Measurements from ENCODE around the gene NLK. TPM values are rescaled to one million over a fixed set of nuclear protein-coding genes. Genes with fewer than 3 reads are reported as not detected.

The NLK gene
- total and polyA plus RNA-seq, 4 donors: 7.1 to 27.0 (median 12.1) TPM

DNA sequence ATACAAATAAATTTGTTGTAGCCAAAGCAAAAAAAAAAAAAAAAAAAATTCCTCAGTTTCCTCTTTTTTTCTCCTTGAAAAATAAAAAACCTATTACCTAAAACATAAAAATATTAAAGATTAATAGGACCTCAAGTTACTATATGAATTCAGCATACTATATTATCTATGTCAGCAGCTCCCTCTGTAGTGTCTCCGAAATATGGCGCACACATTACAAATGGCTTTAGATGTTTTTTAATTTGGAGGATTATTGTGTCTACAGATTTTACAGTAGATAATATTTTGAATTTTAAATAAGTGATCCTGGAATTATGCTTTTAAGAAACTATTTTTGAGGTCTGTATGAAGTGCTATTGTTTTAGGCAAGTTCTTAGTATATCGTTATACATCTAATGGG, 94.4 kb downstream of the NLK start:
- Histone ChIP-seq H3K9ac (ENCODE audit: insufficient read depth in 1 of 2, low read length in 2 of 2) (no peak overlapping the region), H3K9me3 (ENCODE audit: control insufficient read depth in 4 of 4, insufficient read depth in 3 of 4, low read length in 3 of 4) (no peaks in the 10 kb centered on the region), H3K27ac (ENCODE audit: low read depth in 1 of 2, low read length in 1 of 2) (no peak overlapping the region), H3K36me3 (ENCODE audit: control insufficient read depth in 4 of 4, insufficient read depth in 4 of 4, low read length in 4 of 4) (peaks cover 0 to 10% (median 5%) of the 10 kb centered on the region in 4 donors), H3K4me1 (ENCODE audit: control insufficient read depth in 5 of 5, insufficient read depth in 5 of 5, low read length in 5 of 5) (no peaks in the 10 kb centered on the region), H3K27me3 (ENCODE audit: control insufficient read depth in 3 of 3, insufficient read depth in 3 of 3, low read length in 2 of 3) (no peaks in the 10 kb centered on the region), H3K4me3 (no peak overlapping the region)
- 95 to 99% methylated on average over 3 of the region's 3 CpGs for WGBS, 2 donors
- ATAC-seq (ENCODE audit: insufficient read depth, low FRiP score): no peak
- TF ChIP-seq, protein P1, sequence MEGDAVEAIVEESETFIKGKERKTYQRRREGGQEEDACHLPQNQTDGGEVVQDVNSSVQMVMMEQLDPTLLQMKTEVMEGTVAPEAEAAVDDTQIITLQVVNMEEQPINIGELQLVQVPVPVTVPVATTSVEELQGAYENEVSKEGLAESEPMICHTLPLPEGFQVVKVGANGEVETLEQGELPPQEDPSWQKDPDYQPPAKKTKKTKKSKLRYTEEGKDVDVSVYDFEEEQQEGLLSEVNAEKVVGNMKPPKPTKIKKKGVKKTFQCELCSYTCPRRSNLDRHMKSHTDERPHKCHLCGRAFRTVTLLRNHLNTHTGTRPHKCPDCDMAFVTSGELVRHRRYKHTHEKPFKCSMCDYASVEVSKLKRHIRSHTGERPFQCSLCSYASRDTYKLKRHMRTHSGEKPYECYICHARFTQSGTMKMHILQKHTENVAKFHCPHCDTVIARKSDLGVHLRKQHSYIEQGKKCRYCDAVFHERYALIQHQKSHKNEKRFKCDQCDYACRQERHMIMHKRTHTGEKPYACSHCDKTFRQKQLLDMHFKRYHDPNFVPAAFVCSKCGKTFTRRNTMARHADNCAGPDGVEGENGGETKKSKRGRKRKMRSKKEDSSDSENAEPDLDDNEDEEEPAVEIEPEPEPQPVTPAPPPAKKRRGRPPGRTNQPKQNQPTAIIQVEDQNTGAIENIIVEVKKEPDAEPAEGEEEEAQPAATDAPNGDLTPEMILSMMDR (IDR thresholded peaks at IDR 0.05; ENCODE audit: control extremely low read depth, extremely low read depth): no peak
- no peak for DNase-seq

DNA sequence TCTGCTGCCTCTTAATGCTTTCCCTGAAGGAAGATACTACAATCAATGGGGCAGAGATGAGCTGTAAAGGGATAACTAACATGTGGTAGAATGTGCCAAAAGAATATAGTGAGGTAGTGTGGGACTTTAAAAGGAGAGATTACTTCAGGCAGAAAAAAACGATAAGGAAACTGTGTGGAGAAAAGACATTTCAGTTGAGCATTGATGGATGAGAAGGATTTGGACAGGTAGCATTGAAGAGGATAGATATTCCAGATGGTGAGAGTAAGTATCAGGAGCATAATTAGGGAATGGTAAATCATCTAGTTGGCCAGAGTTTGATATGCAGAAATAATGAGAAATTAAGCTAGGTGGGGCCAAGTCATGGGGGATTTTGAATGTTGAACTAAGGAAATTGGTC, 97.3 kb downstream of the NLK start:
- 79 to 95% methylated on average over 1 of the region's 1 CpG for WGBS, 2 donors
- Histone ChIP-seq H3K36me3 (ENCODE audit: control insufficient read depth in 4 of 4, insufficient read depth in 4 of 4, low read length in 4 of 4) (peaks cover 0 to 2% (median under 1%) of the 10 kb centered on the region in 4 donors), H3K9me3 (ENCODE audit: control insufficient read depth in 4 of 4, insufficient read depth in 3 of 4, low read length in 3 of 4) (no peaks in the 10 kb centered on the region), H3K9ac (ENCODE audit: insufficient read depth in 1 of 2, low read length in 2 of 2) (no peak overlapping the region), H3K4me1 (ENCODE audit: control insufficient read depth in 5 of 5, insufficient read depth in 5 of 5, low read length in 5 of 5) (no peaks in the 10 kb centered on the region), H3K27ac (ENCODE audit: low read depth in 1 of 2, low read length in 1 of 2) (no peak overlapping the region), H3K27me3 (ENCODE audit: control insufficient read depth in 3 of 3, insufficient read depth in 3 of 3, low read length in 2 of 3) (no peaks in the 10 kb centered on the region), H3K4me3 (no peak overlapping the region)
- no peak for ATAC-seq (ENCODE audit: insufficient read depth, low FRiP score)
- no peak for DNase-seq
- TF ChIP-seq, protein P1 (IDR thresholded peaks at IDR 0.05; ENCODE audit: control extremely low read depth, extremely low read depth): no peak

DNA sequence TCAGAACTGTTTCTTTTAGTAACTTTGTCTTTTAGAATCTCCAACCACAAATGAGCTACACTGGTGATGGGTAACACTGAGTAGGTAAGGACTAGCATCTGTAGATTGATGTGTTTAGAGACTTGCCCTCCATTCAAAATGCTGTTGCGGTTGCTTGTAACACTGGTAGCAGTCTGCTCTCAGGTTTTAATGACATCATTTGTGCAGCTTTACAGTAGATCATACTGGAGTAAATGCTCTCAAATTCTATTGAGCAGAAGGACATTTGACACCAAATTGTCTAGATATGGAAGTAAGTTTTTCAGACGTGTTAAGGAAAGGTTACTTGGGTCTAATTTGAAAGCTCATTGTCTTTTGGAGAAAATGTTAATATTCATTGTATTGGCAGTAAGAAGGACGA, 98.8 kb downstream of the NLK start:
- no peaks in the 10 kb centered on the region for H3K4me1 ChIP-seq (ENCODE audit: control insufficient read depth in 5 of 5, insufficient read depth in 5 of 5, low read length in 5 of 5)
- no peaks in the 10 kb centered on the region for H3K27me3 ChIP-seq (ENCODE audit: control insufficient read depth in 3 of 3, insufficient read depth in 3 of 3, low read length in 2 of 3)
- no peak for ATAC-seq (ENCODE audit: insufficient read depth, low FRiP score)
- TF ChIP-seq, protein P1 (IDR thresholded peaks at IDR 0.05; ENCODE audit: control extremely low read depth, extremely low read depth): no peak
- H3K4me3 ChIP-seq: no peak overlapping the region
- H3K9me3 ChIP-seq (ENCODE audit: control insufficient read depth in 4 of 4, insufficient read depth in 3 of 4, low read length in 3 of 4): no peaks in the 10 kb centered on the region
- peaks cover 0 to 2% (median under 1%) of the 10 kb centered on the region in 4 donors for H3K36me3 ChIP-seq (ENCODE audit: control insufficient read depth in 4 of 4, insufficient read depth in 4 of 4, low read length in 4 of 4)
- no peak overlapping the region for H3K27ac ChIP-seq (ENCODE audit: low read depth in 1 of 2, low read length in 1 of 2)
- no peak overlapping the region for H3K9ac ChIP-seq (ENCODE audit: insufficient read depth in 1 of 2, low read length in 2 of 2)
- WGBS, 2 donors: 91 to 98% methylated on average over 3 of the region's 3 CpGs
- DNase-seq: no peak

DNA sequence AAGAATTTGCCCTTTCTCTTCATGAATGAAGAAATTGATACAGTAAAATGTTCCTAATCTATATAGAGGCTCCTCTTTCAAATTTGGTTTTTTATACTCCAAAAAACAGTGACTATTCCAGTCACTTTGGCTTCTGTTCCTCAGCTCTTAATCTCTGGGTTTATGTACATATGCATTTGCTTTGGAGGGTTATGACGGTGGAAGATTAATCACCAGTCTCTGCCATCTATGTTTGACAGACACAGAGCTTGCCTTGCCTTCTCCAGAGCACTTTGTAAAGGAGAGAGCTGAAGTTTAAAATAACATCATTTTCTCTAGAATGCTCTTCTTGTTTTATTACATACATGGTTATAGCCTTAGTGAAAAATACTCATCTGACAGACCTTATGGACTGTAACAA, 99.3 kb downstream of the NLK start:
- H3K9ac ChIP-seq (ENCODE audit: insufficient read depth in 1 of 2, low read length in 2 of 2): no peak overlapping the region
- TF ChIP-seq, protein P1 (IDR thresholded peaks at IDR 0.05; ENCODE audit: control extremely low read depth, extremely low read depth): no peak

More for the DNA sequence above, 99.3 kb downstream of the NLK start:
- H3K4me3 ChIP-seq: no peak overlapping the region
- H3K27me3 ChIP-seq (ENCODE audit: control insufficient read depth in 3 of 3, insufficient read depth in 3 of 3, low read length in 2 of 3): no peaks in the 10 kb centered on the region
- H3K9me3 ChIP-seq (ENCODE audit: control insufficient read depth in 4 of 4, insufficient read depth in 3 of 4, low read length in 3 of 4): no peaks in the 10 kb centered on the region
- ATAC-seq (ENCODE audit: insufficient read depth, low FRiP score) (no peak), DNase-seq (no peak)
- no peak overlapping the region for H3K27ac ChIP-seq (ENCODE audit: low read depth in 1 of 2, low read length in 1 of 2)
- no peaks in the 10 kb centered on the region for H3K36me3 ChIP-seq (ENCODE audit: control insufficient read depth in 4 of 4, insufficient read depth in 4 of 4, low read length in 4 of 4)
- no peaks in the 10 kb centered on the region for H3K4me1 ChIP-seq (ENCODE audit: control insufficient read depth in 5 of 5, insufficient read depth in 5 of 5, low read length in 5 of 5)
- 93 to 96% methylated on average over 1 of the region's 1 CpG for WGBS, 2 donors

All from lung (tissue), 12 donors.